Measurements from ENCODE around the gene STAT2.

STAT2 gene

DNA sequence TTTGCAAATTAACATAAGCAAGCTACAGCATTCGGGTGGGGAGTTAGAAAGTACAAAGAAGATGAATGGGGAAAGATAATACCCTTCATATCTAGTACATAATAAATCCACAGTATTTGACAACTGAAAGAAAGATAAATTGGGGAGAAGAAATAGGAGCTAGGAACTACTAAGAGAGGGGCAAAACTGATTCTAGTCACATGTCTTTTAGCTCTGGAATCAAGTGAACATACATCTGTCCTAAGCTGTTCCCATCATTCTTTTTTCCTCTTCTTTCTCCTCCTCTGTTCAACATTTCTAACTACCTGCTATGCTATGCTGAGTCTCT is 18.0 kb upstream of the STAT2 start:
- Histone ChIP-seq H3K4me3 (ENCODE audit: low read depth, low read length) (no peak overlapping the region), H3K36me3 (no peaks in the 10 kb centered on the region), H3K27ac (no peak overlapping the region), H3K9me3 (ENCODE audit: severe bottlenecking) (no peaks in the 10 kb centered on the region), H3K27me3 (ENCODE audit: insufficient read depth, low read depth, severe bottlenecking) (no peaks in the 10 kb centered on the region)
- TF ChIP-seq, protein P1, sequence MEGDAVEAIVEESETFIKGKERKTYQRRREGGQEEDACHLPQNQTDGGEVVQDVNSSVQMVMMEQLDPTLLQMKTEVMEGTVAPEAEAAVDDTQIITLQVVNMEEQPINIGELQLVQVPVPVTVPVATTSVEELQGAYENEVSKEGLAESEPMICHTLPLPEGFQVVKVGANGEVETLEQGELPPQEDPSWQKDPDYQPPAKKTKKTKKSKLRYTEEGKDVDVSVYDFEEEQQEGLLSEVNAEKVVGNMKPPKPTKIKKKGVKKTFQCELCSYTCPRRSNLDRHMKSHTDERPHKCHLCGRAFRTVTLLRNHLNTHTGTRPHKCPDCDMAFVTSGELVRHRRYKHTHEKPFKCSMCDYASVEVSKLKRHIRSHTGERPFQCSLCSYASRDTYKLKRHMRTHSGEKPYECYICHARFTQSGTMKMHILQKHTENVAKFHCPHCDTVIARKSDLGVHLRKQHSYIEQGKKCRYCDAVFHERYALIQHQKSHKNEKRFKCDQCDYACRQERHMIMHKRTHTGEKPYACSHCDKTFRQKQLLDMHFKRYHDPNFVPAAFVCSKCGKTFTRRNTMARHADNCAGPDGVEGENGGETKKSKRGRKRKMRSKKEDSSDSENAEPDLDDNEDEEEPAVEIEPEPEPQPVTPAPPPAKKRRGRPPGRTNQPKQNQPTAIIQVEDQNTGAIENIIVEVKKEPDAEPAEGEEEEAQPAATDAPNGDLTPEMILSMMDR (IDR thresholded peaks at IDR 0.05; ENCODE audit: low read depth, low read length), result no peak
- no peak for DNase-seq

DNA sequence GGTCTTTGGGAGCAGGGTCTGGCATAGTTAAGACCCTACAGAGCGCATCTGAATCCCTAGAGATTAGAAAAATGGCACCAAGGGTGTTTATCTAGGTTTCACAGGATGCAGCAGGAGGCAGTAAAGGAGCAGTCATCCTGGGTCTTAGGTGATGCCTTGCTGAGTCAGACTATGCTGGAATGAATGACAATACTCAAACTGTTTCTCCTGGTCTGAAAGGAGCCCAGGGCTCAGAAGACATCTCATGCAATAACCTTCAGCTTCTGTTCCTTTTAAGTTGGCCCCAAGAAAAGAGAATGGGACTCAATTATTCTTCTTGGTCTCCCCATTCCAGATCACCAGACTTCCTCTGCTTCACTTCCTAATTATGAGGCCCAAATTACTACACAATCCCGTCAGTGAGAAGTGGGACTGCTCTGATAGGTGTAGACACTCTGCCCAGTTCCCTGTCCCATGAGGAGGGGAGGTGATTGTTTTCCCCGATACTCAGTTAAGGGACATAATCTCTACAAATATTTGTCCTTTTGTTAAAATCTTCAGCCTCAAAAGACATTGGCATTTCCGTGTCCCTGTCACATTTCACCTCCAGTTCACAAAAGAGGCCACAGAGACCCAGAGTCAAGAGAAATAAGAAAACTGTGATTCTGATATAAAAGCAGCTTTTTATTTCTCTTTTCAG is 17.5 kb upstream of the STAT2 start:
- Histone ChIP-seq H3K4me3 (ENCODE audit: low read depth, low read length) (no peak overlapping the region), H3K27ac (no peak overlapping the region), H3K9me3 (ENCODE audit: severe bottlenecking) (no peaks in the 10 kb centered on the region), H3K27me3 (ENCODE audit: insufficient read depth, low read depth, severe bottlenecking) (no peaks in the 10 kb centered on the region), H3K36me3 (no peaks in the 10 kb centered on the region)
- TF ChIP-seq, protein P1 (IDR thresholded peaks at IDR 0.05; ENCODE audit: low read depth, low read length), result peak; percentile 52; the same call in 1 of the 2 replicates
- no peak for DNase-seq

DNA sequence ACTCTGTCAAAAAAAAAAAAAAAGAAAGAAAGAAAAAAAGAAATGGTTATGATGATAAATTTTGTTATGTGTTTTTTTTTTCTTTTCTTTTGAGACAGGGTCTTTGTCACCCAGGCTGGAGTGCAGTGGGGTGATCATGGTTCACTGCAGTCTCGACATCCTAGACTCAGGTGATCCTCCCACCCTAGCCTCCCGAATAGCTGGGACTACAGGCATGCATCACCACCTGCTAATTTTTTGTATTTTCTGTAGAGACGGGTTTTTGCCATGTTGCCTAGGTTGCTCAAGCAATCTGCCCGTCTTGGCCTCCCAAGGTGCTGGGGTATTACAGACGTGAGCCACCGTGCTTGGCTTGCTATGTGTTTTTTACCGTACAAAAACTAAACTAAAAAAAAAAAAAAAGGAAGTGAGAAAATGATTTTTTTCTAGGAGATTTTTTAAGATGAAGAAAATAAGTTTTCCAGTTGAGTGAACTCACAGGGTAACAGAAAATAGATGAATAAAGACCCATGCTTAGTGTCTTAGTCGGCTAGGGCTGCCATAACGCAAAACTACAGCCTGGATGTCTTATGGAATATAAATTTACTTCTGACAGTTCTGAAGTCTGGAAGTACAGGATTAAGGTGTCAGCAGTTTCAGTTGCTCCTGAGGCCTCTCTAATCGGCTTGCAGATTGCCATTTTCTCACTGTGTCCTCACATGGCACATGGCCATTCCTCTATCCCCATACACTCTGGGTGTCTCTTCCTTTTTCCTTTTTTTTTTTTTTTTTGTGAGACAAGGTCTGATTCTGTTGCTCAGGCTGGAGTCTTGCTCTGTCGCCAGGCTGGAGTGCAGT is 15.9 kb upstream of the STAT2 start:
- peak; percentile 75 for DNase-seq
- H3K27ac ChIP-seq, result peak overlapping the region; percentile 44
- no peaks in the 10 kb centered on the region for H3K36me3 ChIP-seq
- H3K27me3 ChIP-seq (ENCODE audit: insufficient read depth, low read depth, severe bottlenecking), result no peaks in the 10 kb centered on the region
- H3K9me3 ChIP-seq (ENCODE audit: severe bottlenecking), result no peaks in the 10 kb centered on the region
- peak overlapping the region; percentile 21 for H3K4me3 ChIP-seq (ENCODE audit: low read depth, low read length)
- TF ChIP-seq, protein P1 (IDR thresholded peaks at IDR 0.05; ENCODE audit: low read depth, low read length), result no peak

DNA sequence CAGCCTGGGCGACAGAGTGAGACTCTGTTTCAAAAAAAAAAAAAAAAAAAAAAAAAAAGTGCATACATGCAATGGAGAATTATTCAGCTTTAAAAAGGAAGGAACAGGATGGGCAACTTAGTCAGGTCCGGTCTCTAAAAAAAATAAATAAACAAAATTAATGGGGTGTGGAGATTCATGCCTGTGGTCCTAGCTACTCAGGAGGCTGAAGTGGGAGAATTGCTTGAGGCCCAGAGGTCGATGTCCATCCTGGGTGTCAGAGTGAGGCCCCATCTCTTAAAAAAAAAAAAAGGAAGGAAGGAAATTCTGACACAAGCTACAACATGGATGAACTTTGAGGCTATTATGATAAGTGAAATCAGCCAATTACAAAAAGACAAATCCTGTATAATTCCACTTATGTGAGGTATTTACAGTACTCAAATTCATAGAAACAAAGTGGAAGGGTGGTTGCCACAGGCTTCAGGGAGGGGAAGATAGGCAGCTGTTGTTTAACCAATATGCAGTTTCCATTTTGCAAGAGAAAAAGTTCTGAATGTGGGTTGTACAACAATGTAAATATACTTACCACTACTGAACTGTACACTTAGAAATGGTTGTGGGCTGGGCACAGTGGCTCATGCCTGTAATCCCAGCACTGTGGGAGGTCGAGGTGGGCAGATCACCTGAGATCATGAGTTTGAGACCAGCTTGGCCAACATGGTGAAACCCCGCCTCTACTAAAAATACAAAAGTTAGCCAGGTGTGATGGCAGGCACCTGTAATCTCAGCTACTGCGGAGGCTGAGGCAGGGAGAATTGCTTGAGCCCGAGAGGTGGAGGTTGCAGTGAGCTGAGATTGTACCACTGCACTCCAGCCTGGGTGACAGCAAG is 15.1 kb upstream of the STAT2 start:
- TF ChIP-seq, protein P1 (IDR thresholded peaks at IDR 0.05; ENCODE audit: low read depth, low read length), result no peak
- no peaks in the 10 kb centered on the region for H3K9me3 ChIP-seq (ENCODE audit: severe bottlenecking)
- H3K36me3 ChIP-seq, result no peaks in the 10 kb centered on the region
- no peak overlapping the region for H3K27ac ChIP-seq
- H3K27me3 ChIP-seq (ENCODE audit: insufficient read depth, low read depth, severe bottlenecking), result no peaks in the 10 kb centered on the region
- no peak overlapping the region for H3K4me3 ChIP-seq (ENCODE audit: low read depth, low read length)
- DNase-seq, result no peak

DNA sequence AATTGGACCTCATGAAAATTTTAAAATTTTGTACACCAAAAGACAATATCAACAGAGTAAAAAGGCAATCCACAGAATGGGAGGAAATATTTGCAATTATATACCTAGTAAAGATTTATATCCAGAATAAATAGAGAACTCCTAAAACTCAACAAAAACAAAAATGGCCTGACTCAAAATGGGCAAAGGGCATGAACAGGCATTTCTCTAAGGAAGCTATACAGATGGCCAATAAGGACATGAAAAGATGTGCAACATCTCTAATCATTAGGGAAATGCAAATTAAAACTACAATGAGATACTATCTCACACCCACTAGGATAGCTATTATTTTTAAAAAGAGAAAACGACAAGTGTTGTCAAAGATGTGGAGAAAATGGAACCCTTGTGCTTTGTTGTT is 13.6 kb upstream of the STAT2 start:
- TF ChIP-seq, protein P1 (IDR thresholded peaks at IDR 0.05; ENCODE audit: low read depth, low read length), result no peak
- no peaks in the 10 kb centered on the region for H3K36me3 ChIP-seq
- H3K27ac ChIP-seq, result no peak overlapping the region
- no peaks in the 10 kb centered on the region for H3K27me3 ChIP-seq (ENCODE audit: insufficient read depth, low read depth, severe bottlenecking)
- DNase-seq, result no peak
- H3K9me3 ChIP-seq (ENCODE audit: severe bottlenecking), result no peaks in the 10 kb centered on the region
- no peak overlapping the region for H3K4me3 ChIP-seq (ENCODE audit: low read depth, low read length)
